Activated naive CD8-positive, alpha-beta T cell treated with anti-CD3 and anti-CD28 coated beads for 36 hours (primary cell): ENCODE results near the gene GPT2. TPM values are rescaled to one million over a fixed set of nuclear protein-coding genes. Genes with fewer than 3 reads are reported as not detected.

Source experiments
- DNase-seq: peaks from one replicate; pipeline ENCODE4 v3.0.0; 2021
- H3K27ac Mint-ChIP-seq: one replicate; pipeline ENCODE4 v1.8.0; 2022; ENCODE audit warnings: mild to moderate bottlenecking, moderate library complexity, mixed read lengths
- H3K27me3 Mint-ChIP-seq: one replicate; pipeline ENCODE4 v1.8.0; 2022; ENCODE audit warnings: mild to moderate bottlenecking, mixed read lengths
- H3K36me3 Mint-ChIP-seq: one replicate; pipeline ENCODE4 v1.8.0; 2021; ENCODE audit warnings: mild to moderate bottlenecking, mixed read lengths
- H3K4me1 Mint-ChIP-seq: one replicate; pipeline ENCODE4 v1.8.0; 2021; ENCODE audit warnings: mixed read lengths
- H3K4me3 Mint-ChIP-seq: one replicate; pipeline ENCODE4 v1.8.0; 2022; ENCODE audit warnings: mild to moderate bottlenecking, moderate library complexity, mixed read lengths
- H3K9me3 Mint-ChIP-seq: one replicate; pipeline ENCODE4 v1.8.0; 2022; ENCODE audit warnings: mixed read lengths
- total RNA-seq, 2 experiments: library from RNA; stranded (reverse); gene quantifications; one replicate each; pipeline ENCODE4 v1.2.3, GENCODE V29; 2021

Gene GPT2
- total RNA-seq, 2 experiments from 2014 or later = 33.2 to 35.8 TPM

- Mint-ChIP-seq H3K4me1 (peaks cover 11% of the 10 kb centered on the region), H3K9me3 (no peaks in the 10 kb centered on the region), H3K4me3 (no peak overlapping the region), H3K36me3 (peaks cover 2% of the 10 kb centered on the region), H3K27me3 (no peaks in the 10 kb centered on the region), H3K27ac (no peak overlapping the region)
- peak; percentile 22 for DNase-seq
Observed at GRCh38 chr16:46947900-46948547, 63.9 kb downstream of the GPT2 start.

DNA sequence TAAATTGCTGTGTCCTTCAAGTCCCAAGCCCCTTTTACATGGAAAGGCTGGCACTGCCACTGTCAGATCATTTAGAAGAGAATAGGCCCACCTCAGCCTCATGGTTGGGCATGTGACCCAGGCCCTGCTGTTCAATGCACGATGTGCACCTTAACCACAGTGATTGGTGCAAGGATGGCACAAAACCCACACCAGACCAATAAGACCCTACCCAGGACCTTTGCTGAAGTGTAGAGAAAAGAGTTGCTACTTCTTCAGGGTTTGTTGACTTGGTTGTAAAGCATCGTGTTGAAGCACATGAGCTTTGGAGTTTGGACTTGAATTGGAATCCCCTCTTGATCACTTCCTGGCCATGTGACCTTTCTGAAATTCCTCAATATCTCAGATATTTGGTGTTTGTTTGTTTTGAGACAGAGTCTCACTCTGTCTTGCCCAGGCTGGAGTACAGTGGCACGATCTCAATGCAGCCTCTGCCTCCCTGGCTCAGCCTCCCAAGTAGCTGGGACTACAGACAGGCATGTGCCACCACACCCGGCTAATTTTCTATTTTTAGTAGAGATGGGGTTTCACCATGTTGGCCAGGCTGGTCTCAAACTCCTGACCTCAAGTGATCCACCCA, 64.5 kb downstream of the GPT2 start:
- no peak overlapping the region for H3K4me3 Mint-ChIP-seq
- peak overlapping the region; percentile 52 for H3K27ac Mint-ChIP-seq
- no peaks in the 10 kb centered on the region for H3K27me3 Mint-ChIP-seq
- peaks cover 2% of the 10 kb centered on the region for H3K36me3 Mint-ChIP-seq
- DNase-seq = no peak
- peaks cover 9% of the 10 kb centered on the region for H3K4me1 Mint-ChIP-seq
- H3K9me3 Mint-ChIP-seq = no peaks in the 10 kb centered on the region

- peak; percentile 23 for DNase-seq
- Mint-ChIP-seq H3K9me3 (no peaks in the 10 kb centered on the region), H3K27me3 (no peaks in the 10 kb centered on the region), H3K4me1 (peaks cover 9% of the 10 kb centered on the region), H3K27ac (peak overlapping the region; percentile 52), H3K36me3 (no peaks in the 10 kb centered on the region), H3K4me3 (no peak overlapping the region)
Observed at GRCh38 chr16:46949241-46949892, 65.2 kb downstream of the GPT2 start.

- Mint-ChIP-seq H3K27me3 (no peaks in the 10 kb centered on the region), H3K27ac (no peak overlapping the region), H3K36me3 (peaks cover 4% of the 10 kb centered on the region), H3K9me3 (no peaks in the 10 kb centered on the region), H3K4me3 (no peak overlapping the region), H3K4me1 (peaks cover 9% of the 10 kb centered on the region)
- no peak for DNase-seq
Observed at GRCh38 chr16:46950009-46950408, 65.8 kb downstream of the GPT2 start.

DNA sequence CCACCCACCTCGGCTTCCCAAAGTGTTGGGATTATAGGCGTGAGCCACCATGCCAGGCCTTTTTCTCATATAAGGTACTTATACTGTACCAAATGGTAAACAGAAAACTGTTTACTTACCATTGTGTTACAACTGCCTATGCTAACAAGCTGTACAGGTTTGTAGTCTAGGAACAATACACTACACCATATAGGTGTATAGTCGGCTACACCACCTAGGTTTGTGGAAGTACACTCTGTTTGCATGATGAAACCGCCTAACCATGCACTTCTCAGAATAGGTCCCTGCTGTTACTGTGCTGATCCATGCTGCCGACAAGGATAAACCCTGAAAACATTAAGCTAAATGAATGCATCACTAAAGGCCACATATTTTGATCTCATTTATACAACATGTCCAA, 70.4 kb downstream of the GPT2 start:
- H3K36me3 Mint-ChIP-seq = peaks cover 26% of the 10 kb centered on the region
- H3K4me3 Mint-ChIP-seq = no peak overlapping the region
- DNase-seq = no peak
- H3K27ac Mint-ChIP-seq = peak overlapping the region; percentile 27
- peaks cover 19% of the 10 kb centered on the region for H3K4me1 Mint-ChIP-seq
- H3K9me3 Mint-ChIP-seq = no peaks in the 10 kb centered on the region
- no peaks in the 10 kb centered on the region for H3K27me3 Mint-ChIP-seq

DNA sequence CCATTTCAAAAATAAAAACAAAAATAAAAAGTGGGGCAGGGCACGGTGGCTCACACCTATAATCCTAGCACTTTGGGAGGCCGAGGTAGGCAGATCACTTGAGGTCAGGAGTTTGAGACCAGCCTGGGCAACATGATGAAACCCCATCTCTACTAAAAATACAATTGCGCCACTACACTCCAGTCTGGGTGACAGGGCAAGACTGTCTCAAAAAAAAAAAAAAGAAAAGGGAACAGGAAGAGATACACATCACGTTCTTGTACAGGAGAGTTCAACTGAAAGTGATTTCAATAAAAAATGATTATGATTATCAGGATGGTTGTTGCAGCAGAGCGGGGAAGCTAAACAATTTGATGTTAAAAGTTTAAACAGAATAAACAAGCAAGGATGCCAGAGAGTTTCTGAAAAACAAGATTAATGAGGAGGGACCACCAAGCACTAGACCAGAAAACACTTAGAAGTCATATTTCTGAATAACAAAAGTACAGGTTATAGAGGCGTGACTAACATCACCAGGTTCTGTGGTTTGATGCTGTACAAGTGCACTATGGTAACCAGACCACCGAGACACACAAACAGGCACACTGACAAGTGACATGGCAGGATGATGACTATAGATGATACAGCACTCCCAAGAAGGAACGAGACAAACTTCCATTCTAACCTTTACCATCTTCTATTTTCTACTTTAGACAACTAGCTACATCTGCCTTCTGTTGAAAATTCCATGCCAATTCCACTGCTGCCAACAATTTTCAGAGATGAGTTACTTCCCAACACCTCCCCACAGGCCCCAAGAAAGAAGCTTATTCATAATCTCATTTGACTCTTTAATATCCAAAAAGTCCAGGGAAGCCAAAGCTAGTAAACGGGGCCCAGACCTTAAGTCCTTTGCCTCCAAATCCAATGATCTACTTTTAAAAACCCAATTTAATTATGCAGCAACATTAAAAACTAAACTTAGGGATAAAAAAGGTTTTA, 77.5 kb downstream of the GPT2 start:
- peak overlapping the region; percentile 52 for H3K4me3 Mint-ChIP-seq
- no peaks in the 10 kb centered on the region for H3K27me3 Mint-ChIP-seq
- H3K27ac Mint-ChIP-seq = peak overlapping the region; percentile 87
- DNase-seq = peak; percentile 55
- peaks cover 48% of the 10 kb centered on the region for H3K36me3 Mint-ChIP-seq
- H3K9me3 Mint-ChIP-seq = no peaks in the 10 kb centered on the region
- peaks cover 47% of the 10 kb centered on the region for H3K4me1 Mint-ChIP-seq

GRCh38 chr16:46962629-46963028, 78.5 kb downstream of the GPT2 start:
- peaks cover 46% of the 10 kb centered on the region for H3K4me1 Mint-ChIP-seq
- no peak for DNase-seq
- peaks cover 47% of the 10 kb centered on the region for H3K36me3 Mint-ChIP-seq
- no peak overlapping the region for H3K4me3 Mint-ChIP-seq
- H3K27ac Mint-ChIP-seq = peak overlapping the region; percentile 87
- H3K9me3 Mint-ChIP-seq = no peaks in the 10 kb centered on the region
- no peaks in the 10 kb centered on the region for H3K27me3 Mint-ChIP-seq

DNA sequence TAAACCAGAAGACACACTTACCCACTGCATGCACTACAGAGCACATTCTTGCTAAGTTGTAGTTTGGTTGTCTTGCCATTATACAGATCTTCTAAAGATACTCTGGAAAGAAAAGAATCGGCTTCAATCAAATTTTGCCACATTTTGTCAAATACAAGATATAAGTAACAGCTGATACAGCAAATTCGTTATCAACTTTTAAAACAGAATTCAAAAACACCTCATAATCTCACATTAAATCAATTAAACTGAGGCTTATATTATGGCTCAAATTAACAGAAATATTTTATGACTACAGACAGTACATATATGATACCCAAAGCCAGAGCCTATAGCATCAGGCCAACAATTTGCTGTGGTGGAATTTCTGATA, 83.9 kb downstream of the GPT2 start:
- Mint-ChIP-seq H3K36me3 (peaks cover 42% of the 10 kb centered on the region), H3K27me3 (no peaks in the 10 kb centered on the region), H3K4me3 (no peak overlapping the region), H3K4me1 (peaks cover 44% of the 10 kb centered on the region), H3K27ac (peak overlapping the region; percentile 38), H3K9me3 (no peaks in the 10 kb centered on the region)
- no peak for DNase-seq

DNA sequence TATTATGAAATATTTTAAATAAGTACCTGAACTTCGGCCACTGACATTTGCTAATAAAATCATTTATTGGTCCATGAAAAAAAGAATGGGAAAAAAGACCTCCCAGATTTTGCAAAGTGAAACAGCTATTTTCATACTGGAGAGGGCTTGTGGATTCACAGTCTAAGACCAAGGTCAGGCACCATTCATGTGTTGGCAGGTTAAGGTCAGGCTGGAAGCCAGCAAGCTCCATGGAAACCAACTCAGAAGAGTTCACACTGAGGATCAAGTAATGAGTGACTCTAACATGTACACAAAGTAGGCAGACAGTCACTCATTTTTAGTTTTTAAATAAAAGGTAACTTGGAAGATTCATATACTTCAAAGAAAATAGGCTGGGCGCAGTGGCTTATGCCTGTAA, 85.9 kb downstream of the GPT2 start:
- Mint-ChIP-seq H3K27me3 (no peaks in the 10 kb centered on the region), H3K36me3 (peaks cover 43% of the 10 kb centered on the region), H3K9me3 (no peaks in the 10 kb centered on the region), H3K4me3 (peak overlapping the region; percentile 45), H3K4me1 (peaks cover 43% of the 10 kb centered on the region), H3K27ac (no peak overlapping the region)
- DNase-seq = no peak

DNA sequence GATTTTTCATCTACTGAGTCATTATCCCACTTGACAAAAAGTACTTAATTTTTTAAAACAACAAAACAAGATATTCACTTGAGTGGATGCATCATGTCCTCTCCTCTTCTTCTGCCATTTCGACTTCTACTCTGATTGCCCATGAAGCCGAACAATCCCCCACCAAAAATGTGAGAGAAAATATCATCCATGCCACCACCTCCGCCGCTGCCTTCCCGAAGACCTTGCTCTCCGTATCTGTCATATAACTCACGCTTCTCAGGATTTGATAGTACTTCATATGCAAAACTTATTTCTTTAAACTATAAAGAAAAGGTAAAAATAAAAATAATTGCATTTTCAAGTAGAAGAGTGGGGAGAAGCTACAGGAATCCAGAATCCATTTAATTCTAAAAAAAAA, 87.1 kb downstream of the GPT2 start:
- H3K4me3 Mint-ChIP-seq = peak overlapping the region; percentile 60
- DNase-seq = no peak
- H3K27ac Mint-ChIP-seq = peak overlapping the region; percentile 19
- H3K4me1 Mint-ChIP-seq = peaks cover 52% of the 10 kb centered on the region
- H3K9me3 Mint-ChIP-seq = no peaks in the 10 kb centered on the region
- no peaks in the 10 kb centered on the region for H3K27me3 Mint-ChIP-seq
- peaks cover 45% of the 10 kb centered on the region for H3K36me3 Mint-ChIP-seq

GRCh38 chr16:46972429-46973206, 88.5 kb downstream of the GPT2 start:
- Mint-ChIP-seq H3K4me3 (peak overlapping the region; percentile 99), H3K4me1 (peaks cover 54% of the 10 kb centered on the region), H3K27ac (peak overlapping the region; percentile 90), H3K9me3 (no peaks in the 10 kb centered on the region), H3K36me3 (peaks cover 37% of the 10 kb centered on the region), H3K27me3 (no peaks in the 10 kb centered on the region)
- peak; percentile 68 for DNase-seq

DNA sequence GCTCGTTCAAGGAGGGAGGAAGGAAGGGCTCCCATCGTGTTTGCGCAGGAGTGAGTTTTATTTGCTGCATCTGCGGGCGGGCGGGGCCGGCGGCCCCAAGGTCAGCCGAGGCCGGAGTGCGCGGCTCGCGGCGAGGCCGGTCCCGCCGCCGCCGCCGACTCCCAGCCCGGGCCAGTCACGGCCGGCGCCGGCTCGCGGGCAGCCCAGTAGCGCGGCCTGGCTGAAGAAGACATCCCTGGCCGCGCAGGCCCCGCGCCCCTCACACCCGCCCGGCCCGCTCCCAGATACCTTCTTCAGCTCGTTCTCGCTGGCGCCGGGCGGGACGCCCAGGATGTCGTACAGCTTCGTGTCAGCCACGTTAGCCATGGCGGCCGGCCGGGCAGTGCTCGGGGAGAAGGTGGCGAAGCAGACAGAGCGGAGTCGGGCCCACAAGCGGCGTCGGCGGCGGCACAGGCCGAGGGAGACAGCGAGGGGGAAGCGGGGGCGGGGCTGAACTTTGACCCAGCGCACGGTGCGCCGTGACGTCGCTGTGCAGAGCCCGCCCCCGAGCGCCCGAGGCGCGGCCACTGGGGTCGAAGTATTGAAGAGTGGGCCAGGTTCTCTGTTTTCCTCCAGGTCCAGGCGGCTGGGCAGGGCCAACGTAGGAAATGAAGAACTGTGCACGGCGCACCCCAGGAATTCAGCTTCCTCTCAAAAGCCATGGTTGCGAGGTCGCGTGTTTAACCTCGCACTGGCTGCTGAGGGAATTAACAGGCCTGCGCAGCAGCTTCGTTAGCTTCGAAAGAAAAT, 89.2 kb downstream of the GPT2 start, which contains the start of gene DNAJA2:
Gene DNAJA2, minus strand, starts transcription at position 468 of the 789 bp plus-strand sequence. Its CDS starts 102 bp downstream, at position 366.
- Mint-ChIP-seq H3K36me3 (peaks cover 34% of the 10 kb centered on the region), H3K4me1 (peaks cover 50% of the 10 kb centered on the region), H3K27ac (peak within 1 kb of the TSS; percentile 98), H3K4me3 (peak within 1 kb of the TSS; percentile 99), H3K27me3 (no peaks in the 10 kb centered on the region), H3K9me3 (no peaks in the 10 kb centered on the region)
- DNase-seq = peak; percentile 93

- Mint-ChIP-seq H3K4me3 (peak overlapping the region; percentile 92), H3K36me3 (peaks cover 31% of the 10 kb centered on the region), H3K27ac (peak overlapping the region; percentile 98), H3K4me1 (peaks cover 49% of the 10 kb centered on the region), H3K27me3 (no peaks in the 10 kb centered on the region), H3K9me3 (no peaks in the 10 kb centered on the region)
- DNase-seq = no peak
Observed at GRCh38 chr16:46973996-46974324, 89.8 kb downstream of the GPT2 start.
